ENCODE measurements around the gene NEDD8.
A peak's percentile ranks its signal among the peaks of the same experiment; 100 is the strongest.

The NEDD8 gene

DNA sequence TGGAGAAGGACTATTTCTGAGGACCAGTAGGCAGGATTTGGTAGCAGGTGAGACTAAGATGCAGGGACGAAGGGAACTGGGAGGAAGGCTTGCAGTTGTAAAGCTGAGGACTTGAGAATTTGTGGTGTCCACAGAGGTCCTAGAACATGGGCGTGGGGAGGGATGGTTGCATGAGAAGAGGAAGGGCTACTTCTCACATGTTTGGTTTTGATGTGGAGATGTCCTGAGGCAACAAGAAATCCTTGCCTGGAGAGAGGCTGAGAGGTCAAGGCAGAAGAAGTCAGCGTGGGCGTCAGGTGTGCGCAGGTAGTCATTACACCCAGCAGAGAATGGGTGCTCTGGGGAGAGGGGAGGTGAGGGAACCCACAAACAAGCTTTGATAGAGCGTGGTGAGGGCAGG is 44.9 kb upstream of the NEDD8 start:
- peaks cover 4% of the 10 kb centered on the region for H3K36me3 ChIP-seq (ENCODE audit: insufficient read depth, insufficient read length, low read length)
- no peaks in the 10 kb centered on the region for H3K9me3 ChIP-seq (ENCODE audit: insufficient read depth, low read length)
- TF ChIP-seq YY1 (IDR thresholded peaks at IDR 0.05; ENCODE audit: insufficient read depth, insufficient read length): no peak
- no peak for TF ChIP-seq SUZ12 (IDR thresholded peaks at IDR 0.05; ENCODE audit: extremely low read depth, insufficient read depth, insufficient read length)
- TF ChIP-seq ZNF274 (IDR thresholded peaks at IDR 0.05; ENCODE audit: low read depth, low read length): no peak
- H3K4me3 ChIP-seq (ENCODE audit: insufficient read length, low read depth): no peak overlapping the region
- no peak overlapping the region for H3K9ac ChIP-seq (ENCODE audit: insufficient read length, low read depth)
- DNase-seq (ENCODE audit: low read depth, low spot score): no peak
- H3K27me3 ChIP-seq (ENCODE audit: insufficient read depth, insufficient read length): no peaks in the 10 kb centered on the region
- peaks cover 4% of the 10 kb centered on the region for H3K4me1 ChIP-seq (ENCODE audit: insufficient read depth, insufficient read length)

DNA sequence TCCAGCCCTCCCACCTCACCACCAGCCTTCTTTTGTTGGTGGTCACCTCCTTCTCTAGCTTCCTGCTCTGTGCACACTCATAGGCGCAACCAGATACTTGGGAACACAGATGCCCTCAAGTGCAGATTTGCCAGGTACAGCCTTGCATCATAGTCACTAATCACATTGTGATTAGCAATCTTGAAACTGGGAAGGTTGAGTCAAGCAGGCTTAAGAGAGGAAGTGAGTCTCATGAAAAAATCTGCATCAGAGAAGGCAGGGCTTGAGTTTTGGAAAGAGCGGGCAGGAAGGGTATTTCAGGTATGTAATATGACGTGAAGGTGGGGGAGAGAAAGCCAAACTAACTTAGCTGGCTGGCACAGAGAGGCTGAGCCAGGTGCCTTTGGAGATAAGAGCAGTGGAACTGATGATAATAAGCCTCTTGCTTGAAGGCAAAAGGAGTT is 42.0 kb upstream of the NEDD8 start:
- Histone ChIP-seq H3K9ac (ENCODE audit: insufficient read length, low read depth) (no peak overlapping the region), H3K4me3 (ENCODE audit: insufficient read length, low read depth) (no peak overlapping the region)
- no peak for DNase-seq (ENCODE audit: low read depth, low spot score)

DNA sequence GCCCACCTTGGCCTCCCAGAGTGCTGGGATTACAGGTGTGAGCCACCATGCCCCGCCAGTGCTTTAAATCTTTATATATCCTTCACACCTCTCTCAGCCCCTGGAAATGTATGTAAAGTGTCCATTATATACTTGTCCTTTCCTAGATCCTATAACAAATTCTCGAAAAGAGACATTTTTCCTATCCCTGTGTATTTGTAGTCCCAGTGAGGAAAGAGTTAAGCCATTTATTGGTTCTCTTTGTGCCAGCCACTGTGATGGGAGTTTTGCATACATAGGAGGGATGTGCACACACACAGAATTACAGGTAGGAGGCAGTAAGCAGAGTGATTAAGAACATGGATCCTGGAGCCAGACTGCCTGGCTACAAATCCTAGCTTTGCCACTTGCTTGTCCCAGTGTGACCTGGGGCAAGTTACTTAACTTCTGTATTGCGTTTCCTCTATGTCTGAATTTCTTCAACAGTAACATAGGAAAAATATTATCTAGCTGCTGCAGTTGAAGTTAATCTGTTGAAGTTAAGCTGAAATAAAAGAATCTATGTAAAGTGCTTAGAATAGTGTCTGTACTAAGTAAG is 41.3 kb upstream of the NEDD8 start:
- Histone ChIP-seq H3K36me3 (ENCODE audit: insufficient read depth, insufficient read length, low read length) (peaks cover 21% of the 10 kb centered on the region), H3K27me3 (ENCODE audit: insufficient read depth, insufficient read length) (no peaks in the 10 kb centered on the region), H3K4me1 (ENCODE audit: insufficient read depth, insufficient read length) (no peaks in the 10 kb centered on the region), H3K4me3 (ENCODE audit: insufficient read length, low read depth) (no peak overlapping the region), H3K9ac (ENCODE audit: insufficient read length, low read depth) (no peak overlapping the region), H3K9me3 (ENCODE audit: insufficient read depth, low read length) (no peaks in the 10 kb centered on the region)
- DNase-seq (ENCODE audit: low read depth, low spot score): no peak
- TF ChIP-seq ZNF274 (IDR thresholded peaks at IDR 0.05; ENCODE audit: low read depth, low read length): no peak
- no peak for TF ChIP-seq YY1 (IDR thresholded peaks at IDR 0.05; ENCODE audit: insufficient read depth, insufficient read length)
- TF ChIP-seq SUZ12 (IDR thresholded peaks at IDR 0.05; ENCODE audit: extremely low read depth, insufficient read depth, insufficient read length): no peak

More for the DNA sequence above, 42.0 kb upstream of the NEDD8 start:
- Histone ChIP-seq H3K9me3 (ENCODE audit: insufficient read depth, low read length) (no peaks in the 10 kb centered on the region), H3K36me3 (ENCODE audit: insufficient read depth, insufficient read length, low read length) (peaks cover 15% of the 10 kb centered on the region), H3K27me3 (ENCODE audit: insufficient read depth, insufficient read length) (no peaks in the 10 kb centered on the region), H3K4me1 (ENCODE audit: insufficient read depth, insufficient read length) (no peaks in the 10 kb centered on the region)
- TF ChIP-seq YY1 (IDR thresholded peaks at IDR 0.05; ENCODE audit: insufficient read depth, insufficient read length) (no peak), SUZ12 (IDR thresholded peaks at IDR 0.05; ENCODE audit: extremely low read depth, insufficient read depth, insufficient read length) (no peak), ZNF274 (IDR thresholded peaks at IDR 0.05; ENCODE audit: low read depth, low read length) (no peak)

DNA sequence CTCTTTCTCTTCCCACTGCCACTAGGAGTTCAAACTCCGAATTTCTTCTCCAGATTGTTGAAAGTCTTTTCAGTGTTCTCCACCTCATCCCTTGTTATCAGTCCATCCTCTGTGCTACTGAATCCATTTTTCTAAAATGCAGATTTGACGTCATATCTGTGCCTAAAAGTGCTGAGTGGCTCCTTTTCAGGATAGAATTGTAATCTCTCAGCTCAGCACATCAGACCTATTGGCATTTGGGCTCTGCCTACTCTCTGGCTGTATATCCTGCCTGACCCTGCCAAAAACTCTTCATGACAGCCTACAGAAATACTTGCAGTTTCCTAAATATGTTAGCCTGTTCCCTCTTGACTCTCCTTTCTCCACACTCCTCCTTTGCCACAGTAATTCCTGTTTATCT is 40.3 kb upstream of the NEDD8 start:
- no peaks in the 10 kb centered on the region for H3K27me3 ChIP-seq (ENCODE audit: insufficient read depth, insufficient read length)
- no peak for DNase-seq (ENCODE audit: low read depth, low spot score)
- peaks cover 28% of the 10 kb centered on the region for H3K36me3 ChIP-seq (ENCODE audit: insufficient read depth, insufficient read length, low read length)
- H3K4me3 ChIP-seq (ENCODE audit: insufficient read length, low read depth): no peak overlapping the region
- no peak overlapping the region for H3K9ac ChIP-seq (ENCODE audit: insufficient read length, low read depth)
- TF ChIP-seq YY1 (IDR thresholded peaks at IDR 0.05; ENCODE audit: insufficient read depth, insufficient read length) (no peak), ZNF274 (IDR thresholded peaks at IDR 0.05; ENCODE audit: low read depth, low read length) (no peak), SUZ12 (IDR thresholded peaks at IDR 0.05; ENCODE audit: extremely low read depth, insufficient read depth, insufficient read length) (no peak)
- no peaks in the 10 kb centered on the region for H3K4me1 ChIP-seq (ENCODE audit: insufficient read depth, insufficient read length)
- no peaks in the 10 kb centered on the region for H3K9me3 ChIP-seq (ENCODE audit: insufficient read depth, low read length)

DNA sequence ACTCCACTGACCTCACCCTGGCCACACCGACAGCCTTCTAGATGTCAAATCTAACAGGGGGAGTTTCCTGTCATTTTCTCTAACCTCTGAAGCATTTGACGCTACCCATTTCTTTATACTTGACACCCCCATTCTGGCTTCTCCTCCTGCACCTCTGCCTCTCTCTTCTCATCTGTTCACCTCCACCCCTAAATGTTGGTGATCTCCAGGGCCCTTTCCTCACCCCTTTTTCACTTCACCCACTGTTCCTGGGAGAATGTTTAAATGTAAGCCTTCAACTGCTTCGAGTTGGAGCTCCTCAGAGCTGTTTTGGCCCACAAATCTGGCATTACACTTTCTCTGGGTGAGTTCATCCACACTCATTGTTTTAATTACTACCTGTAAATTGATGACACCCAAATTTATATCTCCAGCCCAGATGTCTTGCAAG is 39.7 kb upstream of the NEDD8 start:
- DNase-seq (ENCODE audit: low read depth, low spot score): no peak
- TF ChIP-seq ZNF274 (IDR thresholded peaks at IDR 0.05; ENCODE audit: low read depth, low read length) (no peak), YY1 (IDR thresholded peaks at IDR 0.05; ENCODE audit: insufficient read depth, insufficient read length) (no peak), SUZ12 (IDR thresholded peaks at IDR 0.05; ENCODE audit: extremely low read depth, insufficient read depth, insufficient read length) (no peak)
- peaks cover 32% of the 10 kb centered on the region for H3K36me3 ChIP-seq (ENCODE audit: insufficient read depth, insufficient read length, low read length)
- no peaks in the 10 kb centered on the region for H3K9me3 ChIP-seq (ENCODE audit: insufficient read depth, low read length)
- no peaks in the 10 kb centered on the region for H3K4me1 ChIP-seq (ENCODE audit: insufficient read depth, insufficient read length)
- H3K27me3 ChIP-seq (ENCODE audit: insufficient read depth, insufficient read length): no peaks in the 10 kb centered on the region
- peak overlapping the region; percentile 81 for H3K4me3 ChIP-seq (ENCODE audit: insufficient read length, low read depth)
- H3K9ac ChIP-seq (ENCODE audit: insufficient read length, low read depth): peak overlapping the region; percentile 58

DNA sequence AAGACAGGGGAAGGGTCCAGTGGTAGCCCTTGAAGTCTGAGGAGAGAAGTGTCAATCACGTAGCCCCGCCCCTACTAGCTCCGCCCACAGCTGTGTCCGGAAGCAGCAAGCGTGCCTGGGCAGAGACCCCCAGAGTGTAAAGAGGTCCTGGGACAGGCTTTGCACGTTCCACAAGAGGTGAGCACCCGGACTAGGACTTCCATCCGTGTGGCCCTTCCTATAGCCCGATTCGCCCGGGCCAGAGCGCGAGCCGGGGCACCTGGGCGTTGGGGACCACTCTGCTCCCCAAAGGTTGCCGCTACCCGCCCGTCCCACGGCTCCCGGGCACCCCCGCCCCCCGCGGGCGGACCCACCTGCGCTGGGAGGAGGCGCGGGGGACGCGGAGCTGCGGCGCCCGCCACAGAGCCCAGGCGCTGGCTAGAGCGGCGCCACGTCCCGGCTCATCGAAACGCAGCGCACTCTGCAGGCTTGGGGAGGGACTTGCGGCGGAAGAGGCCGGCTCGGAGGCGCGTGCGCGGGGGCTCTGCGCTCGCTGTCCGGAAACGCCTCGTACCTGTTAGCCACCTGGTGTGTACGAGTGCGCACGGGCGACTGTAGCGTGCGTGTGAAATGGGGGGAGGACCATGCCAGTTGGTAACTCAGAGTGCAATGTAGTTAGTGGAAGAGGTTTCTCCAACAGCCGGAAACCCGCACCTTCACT is 39.1 kb upstream of the NEDD8 start, which contains the start of gene RABGGTA:
TSS of gene RABGGTA (minus strand) at position 464 of the 700 bp plus-strand sequence. CDS start 482 bp downstream, outside the sequence.
- TF ChIP-seq YY1 (IDR thresholded peaks at IDR 0.05; ENCODE audit: insufficient read depth, insufficient read length) (no peak), ZNF274 (IDR thresholded peaks at IDR 0.05; ENCODE audit: low read depth, low read length) (no peak), SUZ12 (IDR thresholded peaks at IDR 0.05; ENCODE audit: extremely low read depth, insufficient read depth, insufficient read length) (no peak)
- Histone ChIP-seq H3K9ac (ENCODE audit: insufficient read length, low read depth) (peak within 1 kb of the TSS; percentile 87), H3K4me3 (ENCODE audit: insufficient read length, low read depth) (peak within 1 kb of the TSS; percentile 81), H3K36me3 (ENCODE audit: insufficient read depth, insufficient read length, low read length) (peaks cover 37% of the 10 kb centered on the region), H3K9me3 (ENCODE audit: insufficient read depth, low read length) (no peaks in the 10 kb centered on the region), H3K4me1 (ENCODE audit: insufficient read depth, insufficient read length) (no peaks in the 10 kb centered on the region), H3K27me3 (ENCODE audit: insufficient read depth, insufficient read length) (no peaks in the 10 kb centered on the region)
- DNase-seq (ENCODE audit: low read depth, low spot score): peak; percentile 79

DNA sequence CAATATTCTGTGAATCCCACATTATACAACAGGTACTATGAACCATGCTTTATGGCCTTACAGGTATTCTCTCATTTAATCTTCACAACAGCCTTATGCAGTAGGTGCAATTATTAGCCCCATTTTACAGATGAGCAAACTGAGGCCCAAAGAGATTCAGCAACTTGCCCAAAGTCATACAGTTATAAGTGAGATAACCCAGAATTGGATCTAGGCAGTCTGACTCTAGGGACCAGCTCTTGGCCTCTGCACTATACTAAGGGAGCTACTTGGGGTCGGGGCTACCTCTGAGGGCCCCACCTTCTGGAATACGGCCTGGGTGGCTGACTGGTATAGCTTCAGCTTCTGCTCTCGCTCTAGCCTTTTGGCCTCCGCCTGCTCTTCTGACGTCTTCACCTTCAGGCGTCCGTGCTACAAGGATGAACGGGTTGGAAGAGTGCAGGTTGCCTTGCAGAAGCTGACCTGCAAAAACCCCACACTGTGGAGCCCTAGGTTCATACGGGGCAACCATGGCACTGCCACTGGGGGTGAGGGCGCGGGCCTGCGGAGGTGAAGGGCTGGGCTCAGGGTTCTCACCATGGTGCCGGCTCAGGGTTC is 38.5 kb upstream of the NEDD8 start:
- Histone ChIP-seq H3K9me3 (ENCODE audit: insufficient read depth, low read length) (no peaks in the 10 kb centered on the region), H3K9ac (ENCODE audit: insufficient read length, low read depth) (peak overlapping the region; percentile 87), H3K27me3 (ENCODE audit: insufficient read depth, insufficient read length) (no peaks in the 10 kb centered on the region), H3K36me3 (ENCODE audit: insufficient read depth, insufficient read length, low read length) (peaks cover 40% of the 10 kb centered on the region), H3K4me1 (ENCODE audit: insufficient read depth, insufficient read length) (no peaks in the 10 kb centered on the region), H3K4me3 (ENCODE audit: insufficient read length, low read depth) (peak overlapping the region; percentile 81)
- TF ChIP-seq ZNF274 (IDR thresholded peaks at IDR 0.05; ENCODE audit: low read depth, low read length): no peak
- TF ChIP-seq SUZ12 (IDR thresholded peaks at IDR 0.05; ENCODE audit: extremely low read depth, insufficient read depth, insufficient read length): no peak
- no peak for TF ChIP-seq YY1 (IDR thresholded peaks at IDR 0.05; ENCODE audit: insufficient read depth, insufficient read length)
- no peak for DNase-seq (ENCODE audit: low read depth, low spot score)

Measured in NT2/D1 (cell line).